NCI-H1092 treated with DMSO at 0.1 percent for 48 hours (cell line): ENCODE measurements around the gene ATG2A.

Source experiments
- DNase-seq: peaks from one replicate; lab custom pipeline; 2025; lab: John Stamatoyannopoulos, UW

ATG2A gene

GRCh38 chr11:64870176-64870892, 46.7 kb downstream of the ATG2A start:
- no peak for DNase-seq

- no peak for DNase-seq
These were observed 47.3 kb downstream of the ATG2A start for GRCh38 chr11:64869571-64870175.

- DNase-seq, result no peak
These were observed 48.0 kb downstream of the ATG2A start for GRCh38 chr11:64868904-64869570.

- no peak for DNase-seq
These were observed 49.1 kb downstream of the ATG2A start for GRCh38 chr11:64867748-64868462.

- DNase-seq, result no peak
These were observed 50.9 kb downstream of the ATG2A start for GRCh38 chr11:64866173-64866491.

GRCh38 chr11:64865286-64866172, 51.5 kb downstream of the ATG2A start:
- DNase-seq, result no peak

GRCh38 chr11:64864473-64865285, 52.3 kb downstream of the ATG2A start:
- DNase-seq, result no peak

GRCh38 chr11:64864135-64864472, 52.9 kb downstream of the ATG2A start:
- no peak for DNase-seq

- no peak for DNase-seq
These were observed 53.5 kb downstream of the ATG2A start for GRCh38 chr11:64863391-64864060.

GRCh38 chr11:64862987-64863390, 54.0 kb downstream of the ATG2A start:
- no peak for DNase-seq

GRCh38 chr11:64861227-64861975, 55.6 kb downstream of the ATG2A start:
- DNase-seq, result no peak

- no peak for DNase-seq
These were observed 57.2 kb downstream of the ATG2A start for GRCh38 chr11:64859542-64860414.

- DNase-seq, result no peak
These were observed 58.3 kb downstream of the ATG2A start for GRCh38 chr11:64858467-64859263.

GRCh38 chr11:64857485-64857884, 59.5 kb downstream of the ATG2A start:
- DNase-seq, result no peak

GRCh38 chr11:64856382-64857227, 60.4 kb downstream of the ATG2A start:
- no peak for DNase-seq

GRCh38 chr11:64855596-64856304, 61.3 kb downstream of the ATG2A start:
- no peak for DNase-seq
